ENCODE measurements around the gene HAUS7.

Gene HAUS7

DNA sequence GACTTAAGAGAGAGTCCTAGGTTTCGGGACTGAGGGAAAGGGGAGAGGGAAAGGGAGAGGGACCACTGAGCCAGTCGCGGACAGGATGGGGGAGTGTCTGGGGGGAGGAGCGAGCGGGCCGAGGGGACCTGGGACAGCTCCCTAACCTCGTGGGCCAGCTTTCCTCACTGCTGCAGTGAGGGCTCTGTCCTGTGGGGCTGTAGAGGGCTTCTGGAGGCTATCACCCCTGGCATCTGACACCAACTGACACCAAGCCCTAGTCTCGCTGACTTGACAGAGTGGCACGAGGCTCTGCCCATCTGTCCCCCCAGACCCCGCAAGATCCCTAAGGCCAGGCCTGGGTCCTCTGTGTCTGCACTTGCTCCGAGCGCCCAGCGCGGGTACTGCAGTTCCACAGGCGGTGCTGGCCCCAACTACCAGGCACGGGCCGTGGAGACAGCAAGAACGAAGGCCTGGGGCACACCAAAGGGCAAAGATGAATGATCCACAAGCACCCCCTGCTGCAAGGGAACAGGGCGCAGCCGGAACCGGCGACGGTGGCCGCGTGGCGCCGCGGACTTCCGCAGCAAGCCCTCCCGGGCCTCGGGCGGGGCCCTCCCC, 465 bp downstream of the HAUS7 start:
- H3K27ac ChIP-seq = peak overlapping the region; percentile 60; the same call in 1 of the 2 replicates
- TF ChIP-seq, protein P1, sequence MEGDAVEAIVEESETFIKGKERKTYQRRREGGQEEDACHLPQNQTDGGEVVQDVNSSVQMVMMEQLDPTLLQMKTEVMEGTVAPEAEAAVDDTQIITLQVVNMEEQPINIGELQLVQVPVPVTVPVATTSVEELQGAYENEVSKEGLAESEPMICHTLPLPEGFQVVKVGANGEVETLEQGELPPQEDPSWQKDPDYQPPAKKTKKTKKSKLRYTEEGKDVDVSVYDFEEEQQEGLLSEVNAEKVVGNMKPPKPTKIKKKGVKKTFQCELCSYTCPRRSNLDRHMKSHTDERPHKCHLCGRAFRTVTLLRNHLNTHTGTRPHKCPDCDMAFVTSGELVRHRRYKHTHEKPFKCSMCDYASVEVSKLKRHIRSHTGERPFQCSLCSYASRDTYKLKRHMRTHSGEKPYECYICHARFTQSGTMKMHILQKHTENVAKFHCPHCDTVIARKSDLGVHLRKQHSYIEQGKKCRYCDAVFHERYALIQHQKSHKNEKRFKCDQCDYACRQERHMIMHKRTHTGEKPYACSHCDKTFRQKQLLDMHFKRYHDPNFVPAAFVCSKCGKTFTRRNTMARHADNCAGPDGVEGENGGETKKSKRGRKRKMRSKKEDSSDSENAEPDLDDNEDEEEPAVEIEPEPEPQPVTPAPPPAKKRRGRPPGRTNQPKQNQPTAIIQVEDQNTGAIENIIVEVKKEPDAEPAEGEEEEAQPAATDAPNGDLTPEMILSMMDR (conservative IDR thresholded peaks at IDR 0.05) = no peak

DNA sequence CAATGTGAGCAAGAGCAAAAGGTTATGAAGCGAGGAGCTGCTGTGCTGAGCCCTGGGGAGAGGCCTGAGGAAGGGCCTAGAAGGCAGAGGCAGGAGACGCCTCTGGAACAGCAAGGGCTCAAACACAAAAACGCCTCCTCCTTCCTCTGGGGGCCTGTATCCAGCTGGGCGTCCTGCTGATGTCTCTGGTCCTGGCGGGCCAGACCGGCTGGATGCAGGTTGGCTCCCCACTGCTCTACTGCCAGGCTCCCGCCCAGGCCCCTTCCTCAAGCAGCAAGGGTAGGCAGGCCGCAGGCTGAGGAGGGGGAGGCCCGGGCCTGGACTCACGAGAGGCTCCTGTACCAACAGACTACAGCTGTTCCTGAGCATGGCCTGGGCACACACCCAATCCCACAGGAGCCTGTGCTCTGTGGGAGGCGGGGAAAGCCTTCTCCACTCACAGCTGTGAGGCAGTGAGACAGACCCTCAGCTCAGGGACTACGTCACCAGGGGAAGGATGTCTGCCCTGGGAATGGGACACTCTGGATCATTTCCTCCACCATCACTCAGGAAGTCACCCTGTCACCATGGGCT, 2.3 kb downstream of the HAUS7 start:
- no peak overlapping the region for H3K27ac ChIP-seq

DNA sequence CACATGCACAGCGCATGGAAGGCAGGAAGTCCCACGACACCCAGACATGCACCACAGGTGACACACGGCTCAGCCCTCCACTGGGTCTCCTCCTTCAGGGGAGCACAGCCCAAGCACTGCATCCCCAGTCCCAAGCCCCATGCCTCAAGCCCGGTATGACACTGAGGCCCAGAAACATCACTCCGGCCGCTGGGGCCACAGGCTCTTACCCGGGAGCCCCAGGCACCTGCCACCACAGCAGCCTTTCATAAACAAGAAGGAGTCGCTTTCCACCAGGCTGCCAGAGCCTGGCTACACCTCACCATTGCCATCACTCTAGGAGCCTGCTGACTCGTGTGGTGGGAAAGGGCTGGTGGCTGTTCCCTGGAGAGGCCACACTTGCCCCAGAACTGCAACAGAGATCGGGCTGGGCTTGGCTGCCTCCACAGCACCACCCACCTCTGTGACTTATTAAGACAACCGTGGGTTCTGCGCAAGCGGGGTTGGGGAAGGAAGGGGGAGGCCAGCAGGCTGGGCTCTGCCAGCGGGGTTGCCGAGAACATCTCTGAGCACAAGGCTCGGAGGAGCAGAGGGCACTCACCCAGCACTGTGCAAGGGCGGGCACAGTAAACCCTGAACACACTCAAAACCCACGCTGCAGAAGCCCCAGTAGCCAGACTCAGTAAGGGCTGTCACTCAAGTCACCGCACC, 4.5 kb downstream of the HAUS7 start:
- TF ChIP-seq, protein P1 (conservative IDR thresholded peaks at IDR 0.05) = no peak
- no peak overlapping the region for H3K27ac ChIP-seq

More for the DNA sequence above, 2.3 kb downstream of the HAUS7 start:
- TF ChIP-seq, protein P1 (conservative IDR thresholded peaks at IDR 0.05) = no peak

DNA sequence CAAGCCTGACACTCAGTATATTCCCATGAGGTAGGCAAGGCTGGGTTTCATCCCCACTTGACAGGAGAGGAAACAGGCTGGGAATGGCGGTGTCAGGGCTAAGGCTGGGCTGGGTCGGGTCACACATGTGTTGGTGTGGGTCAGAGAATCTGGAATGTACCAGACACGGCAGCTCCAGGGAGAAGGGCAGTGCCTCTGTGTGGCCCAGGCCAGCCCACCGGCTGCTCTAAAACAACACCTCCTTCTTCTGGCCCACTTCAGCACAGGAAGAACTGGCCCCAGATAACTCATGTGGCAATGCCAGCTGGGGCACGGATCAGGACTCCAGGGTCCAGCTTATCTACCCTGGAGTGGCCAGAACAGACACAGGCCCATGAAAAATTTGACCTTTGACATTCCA, 6.3 kb downstream of the HAUS7 start:
- H3K27ac ChIP-seq = no peak overlapping the region; the same call in 1 of the 2 replicates
- TF ChIP-seq, protein P1 (conservative IDR thresholded peaks at IDR 0.05) = no peak

DNA sequence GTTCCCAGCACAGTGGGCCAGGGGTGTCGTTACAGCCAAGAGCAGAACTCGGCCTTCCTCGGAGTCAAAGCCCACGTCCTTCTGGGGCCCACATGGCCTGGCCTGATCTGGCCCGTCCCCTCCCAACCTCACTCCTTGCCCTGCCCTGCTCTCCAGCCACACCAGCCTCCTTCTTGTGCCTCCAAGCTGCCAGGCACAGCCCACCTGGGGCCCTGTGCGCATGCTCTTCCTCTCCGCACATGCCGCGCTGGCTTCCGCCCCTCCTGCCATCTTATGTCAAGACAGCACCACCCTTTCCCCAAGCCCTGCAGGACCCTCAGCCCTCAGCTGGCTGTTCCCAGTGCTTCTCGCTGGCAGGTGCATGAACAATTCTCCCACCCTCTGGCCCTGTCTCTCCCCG, 6.8 kb downstream of the HAUS7 start:
- TF ChIP-seq, protein P1 (conservative IDR thresholded peaks at IDR 0.05) = no peak
- H3K27ac ChIP-seq = peak overlapping the region; percentile 23

DNA sequence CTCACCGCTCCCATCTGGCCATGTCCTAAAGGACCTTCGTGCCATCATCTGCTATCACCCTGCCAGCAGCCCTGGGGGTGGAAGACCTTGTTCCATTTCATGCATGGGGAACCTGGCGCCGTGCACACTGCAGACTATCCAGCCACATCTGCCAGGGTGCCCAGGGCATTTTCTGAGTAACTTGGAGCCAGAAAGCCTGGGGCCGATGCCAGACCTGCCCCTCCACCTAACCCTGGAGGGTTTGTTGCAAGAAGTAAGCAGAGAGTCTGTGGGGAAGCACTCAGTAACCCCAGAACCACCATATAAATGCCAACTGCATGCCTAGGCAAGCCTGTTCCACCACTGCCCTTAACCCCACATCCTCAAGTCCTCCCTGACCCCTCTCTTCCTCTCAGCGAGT, 7.3 kb downstream of the HAUS7 start:
- peak overlapping the region; percentile 23 for H3K27ac ChIP-seq
- TF ChIP-seq, protein P1 (conservative IDR thresholded peaks at IDR 0.05) = no peak

DNA sequence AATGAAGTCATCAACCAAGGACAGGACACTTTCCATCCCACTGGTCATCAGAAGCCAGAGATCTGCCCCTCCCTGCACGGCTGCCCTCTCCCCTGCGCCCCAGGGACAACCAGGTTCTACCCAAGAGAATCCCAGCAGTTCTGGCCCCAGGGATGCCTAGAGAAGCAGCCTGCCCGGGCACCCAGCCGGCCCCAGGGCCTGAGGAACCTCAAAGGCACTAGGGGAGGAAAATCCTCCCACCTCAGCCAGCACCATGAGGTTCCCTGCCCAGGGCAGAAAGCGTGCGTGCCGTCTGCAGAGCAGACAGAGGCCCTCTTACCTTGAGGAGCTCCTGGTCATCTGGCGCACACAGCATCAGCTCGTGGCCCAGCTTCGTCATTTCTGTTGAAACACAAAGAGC, 8.1 kb downstream of the HAUS7 start:
- H3K27ac ChIP-seq = peak overlapping the region; percentile 23; the same call in 1 of the 2 replicates
- TF ChIP-seq, protein P1 (conservative IDR thresholded peaks at IDR 0.05) = no peak
